A549 (cell line): ENCODE data around the gene FSD1. TPM values are rescaled to one million over a fixed set of nuclear protein-coding genes. Genes with fewer than 3 reads are reported as not detected.

Source experiments
- ATAC-seq, 2 experiments: fragments of 200-7000 bp in 1 of 2; fragments of >200 bp in 1 of 2; cut with Nextera tagmentation in 1 of 2; cut with Tn5 transposase in 1 of 2; 3 replicates each; pipeline versions ENCODE4 v1.8.0 to v1.9.1; 2018 to 2020; ENCODE audit warnings: mild to moderate bottlenecking in 1 of 2, moderate library complexity in 1 of 2
- CTCF ChIA-PET: fragments of 300-600 bp; sonication (Branson Sonifier 250); formaldehyde crosslinking; extraction: SDS; loops from one replicate; lab custom pipeline; 2021; ENCODE audit warnings: antibody characterized with exemption, inconsistent platforms; lab: Yijun Ruan, JAX
- POLR2A ChIA-PET: fragments of 350-600 bp; formaldehyde crosslinking; extraction: SDS; loops from one replicate; lab custom pipeline; 2021; ENCODE audit warnings: antibody characterized with exemption, inconsistent platforms; lab: Yijun Ruan, JAX
- DNase-seq, 2 experiments: peaks; one replicate each; pipeline versions ENCODE4 v3.0.0 to v3.0.0-alpha.2; 2011 to 2016; ENCODE audit warnings: low read depth in 1 of 2, low spot score in 1 of 2
- FAIRE-seq: peaks from 2 replicates; lab custom pipeline; 2011; peaks lifted over from hg19 to GRCh38; lab: Jason Lieb, UNC
- H3K27ac ChIP-seq, 2 experiments: fragments of >200 bp; sonication (Bioruptor Twin); formaldehyde crosslinking; 3 replicates each; pipeline ENCODE4 v1.5.1; 2016 to 2017
- H3K4me1 ChIP-seq: fragments of >200 bp; sonication (Bioruptor Twin); formaldehyde crosslinking; 3 replicates; pipeline ENCODE4 v1.6.1; 2016
- H3K4me2 ChIP-seq: fragments of >200 bp; sonication (Bioruptor Twin); formaldehyde crosslinking; 3 replicates; pipeline ENCODE4 v1.6.1; 2016
- H3K4me3 ChIP-seq: fragments of >200 bp; sonication (Bioruptor Twin); formaldehyde crosslinking; 3 replicates; pipeline ENCODE4 v1.5.1; 2016
- H3K9me3 ChIP-seq: fragments of >200 bp; sonication (Bioruptor Twin); formaldehyde crosslinking; 3 replicates; pipeline ENCODE4 v1.6.1; 2016
- CBX2 ChIP-seq: fragments of 200-600 bp; sonication (generic); IDR thresholded peaks from 2 replicates; pipeline ENCODE4 v1.6.1; 2016; ENCODE audit warnings: low read depth, mild to moderate bottlenecking, borderline replicate concordance
- CBX8 ChIP-seq: fragments of 200-600 bp; sonication (generic); IDR thresholded peaks from 2 replicates; pipeline ENCODE4 v1.6.1; 2016
- CHD2 ChIP-seq: fragments of 150-350 bp; IDR thresholded peaks from 2 replicates; pipeline ENCODE4 v1.6.1; 2014; ENCODE audit warnings: low read length; ENCODE audit not compliant: partially characterized antibody
- EP300 ChIP-seq, 2 experiments: fragments of >200 bp; sonication (Bioruptor Twin); formaldehyde crosslinking; IDR thresholded peaks; 2 replicates in 1 of 2; 3 replicates in 1 of 2; pipeline ENCODE4 v1.6.1; 2016 to 2017
- FOXS1 ChIP-seq: fragments of 250-450 bp; sonication (Bioruptor Pico); IDR thresholded peaks from 2 replicates; pipeline ENCODE4 v1.5.0; 2020; ENCODE audit warnings: mild to moderate bottlenecking, moderate library complexity
- HEYL ChIP-seq: fragments of 250-450 bp; sonication (Bioruptor Pico); IDR thresholded peaks from 2 replicates; pipeline ENCODE4 v1.8.0; 2021; ENCODE audit warnings: mild to moderate bottlenecking, moderate library complexity
- HOXB13 ChIP-seq: fragments of 250-450 bp; sonication (Bioruptor Pico); IDR thresholded peaks from 2 replicates; pipeline ENCODE4 v1.5.0; 2020; ENCODE audit warnings: low read depth, mild to moderate bottlenecking, moderate library complexity
- HOXB5 ChIP-seq: fragments of 250-450 bp; sonication (Bioruptor Pico); IDR thresholded peaks from 2 replicates; pipeline ENCODE4 v1.5.0; 2020; ENCODE audit warnings: mild to moderate bottlenecking, moderate library complexity
- JUNB ChIP-seq: fragments of >200 bp; sonication (Bioruptor Twin); formaldehyde crosslinking; IDR thresholded peaks from 2 replicates; pipeline ENCODE4 v1.6.1; 2016
- KDM1A ChIP-seq: fragments of 200-600 bp; sonication (generic); IDR thresholded peaks from 2 replicates; pipeline ENCODE4 v1.6.1; 2016; ENCODE audit warnings: low read depth, mild to moderate bottlenecking
- KDM5A ChIP-seq: fragments of 200-600 bp; sonication (generic); IDR thresholded peaks from 2 replicates; pipeline ENCODE4 v1.6.1; 2016; ENCODE audit warnings: antibody characterized with exemption, mild to moderate bottlenecking
- MAFK ChIP-seq: fragments of 450-650 bp; IDR thresholded peaks from 2 replicates; pipeline ENCODE4 v1.6.1; 2014; ENCODE audit not compliant: partially characterized antibody
- MAZ ChIP-seq: fragments of 150-350 bp; IDR thresholded peaks from 2 replicates; pipeline ENCODE4 v1.6.1; 2014; ENCODE audit warnings: antibody characterized with exemption, low read depth, low read length, borderline replicate concordance
- NPAS2 ChIP-seq: fragments of 250-450 bp; sonication (Bioruptor Pico); IDR thresholded peaks from 2 replicates; pipeline ENCODE4 v1.8.0; 2022; ENCODE audit warnings: mild to moderate bottlenecking, moderate library complexity, borderline replicate concordance
- PHF8 ChIP-seq: fragments of 200-600 bp; sonication (generic); IDR thresholded peaks from 2 replicates; pipeline ENCODE4 v1.6.1; 2016; ENCODE audit warnings: low read depth, mild to moderate bottlenecking, antibody characterized with exemption, moderate library complexity, borderline replicate concordance
- POLR2AphosphoS2 ChIP-seq: conservative IDR thresholded peaks from 2 replicates; pipeline ENCODE4 v1.6.1; 2012; ENCODE audit warnings: low read length, improper control_type of control experiment, inconsistent platforms
- RCOR1 ChIP-seq: fragments of 150-350 bp; IDR thresholded peaks from 2 replicates; pipeline ENCODE4 v1.6.1; 2014; ENCODE audit warnings: antibody characterized with exemption, low read length, low read depth
- RFX5 ChIP-seq: fragments of 450-650 bp; IDR thresholded peaks from 2 replicates; pipeline ENCODE4 v1.7.1; 2014; ENCODE audit warnings: antibody characterized with exemption, mild to moderate bottlenecking, moderate library complexity
- RNF2 ChIP-seq: fragments of 200-600 bp; sonication (generic); IDR thresholded peaks from 2 replicates; pipeline ENCODE4 v1.6.1; 2016; ENCODE audit warnings: low read depth, mild to moderate bottlenecking, antibody characterized with exemption, moderate library complexity, borderline replicate concordance
- SREBF2 ChIP-seq: fragments of 450-650 bp; IDR thresholded peaks from 2 replicates; pipeline ENCODE4 v1.6.1; 2014; ENCODE audit warnings: mild to moderate bottlenecking, moderate library complexity
- TP53 ChIP-seq: fragments of 250-450 bp; sonication (Bioruptor Pico); IDR thresholded peaks from 2 replicates; pipeline ENCODE4 v1.5.0; 2021; ENCODE audit warnings: mild to moderate bottlenecking, moderate library complexity
- ZC3H11A ChIP-seq: fragments of 450-650 bp; IDR thresholded peaks from 2 replicates; pipeline ENCODE4 v1.6.1; 2014; ENCODE audit warnings: antibody characterized with exemption, mild to moderate bottlenecking
- ZFP36 ChIP-seq: fragments of 450-650 bp; IDR thresholded peaks from 2 replicates; pipeline ENCODE4 v1.6.1; 2014; ENCODE audit warnings: borderline replicate concordance; ENCODE audit not compliant: partially characterized antibody
- WGBS: methylation state at CpG from one replicate; pipeline ENCODE4 v1.1.6; 2017; ENCODE audit errors: missing lambda C conversion rate; 5-methylcytosine and 5-hydroxymethylcytosine counted together
- polyA plus RNA-seq, 4 experiments: library from polyadenylated mRNA; depleted of rRNA in 3 of 4; stranded (reverse); fragments of >200 nt; fragmentation: RNase III in 1 of 4; extraction: RNeasy Plus Mini Kit Qiagen cat#74134 plus additional on column Dnase treatment in 1 of 4; gene quantifications; 2 replicates in 3 of 4; 3 replicates in 1 of 4; pipeline ENCODE4 v1.2.3, GENCODE V29; 2011 to 2017
- TF ChIP-seq, protein P1 (sequence below): fragments of 200-600 bp; sonication (generic); IDR thresholded peaks from 2 replicates; pipeline ENCODE4 v1.6.1; 2016; ENCODE audit warnings: antibody characterized with exemption, mild to moderate bottlenecking, moderate library complexity
- TF ChIP-seq, protein P2 (sequence below): fragments of 250-450 bp; sonication (Bioruptor Pico); IDR thresholded peaks from 2 replicates; pipeline ENCODE4 v1.5.0; 2020; ENCODE audit warnings: low read depth, mild to moderate bottlenecking, moderate library complexity
- TF ChIP-seq, protein P3 (sequence below): IDR thresholded peaks from 2 replicates; pipeline ENCODE4 v1.6.1; 2012

Gene FSD1
- polyA plus RNA-seq, 2 of the 4 experiments (the other 2 are of a cell fraction) = 3.5 to 13.2 TPM

DNA sequence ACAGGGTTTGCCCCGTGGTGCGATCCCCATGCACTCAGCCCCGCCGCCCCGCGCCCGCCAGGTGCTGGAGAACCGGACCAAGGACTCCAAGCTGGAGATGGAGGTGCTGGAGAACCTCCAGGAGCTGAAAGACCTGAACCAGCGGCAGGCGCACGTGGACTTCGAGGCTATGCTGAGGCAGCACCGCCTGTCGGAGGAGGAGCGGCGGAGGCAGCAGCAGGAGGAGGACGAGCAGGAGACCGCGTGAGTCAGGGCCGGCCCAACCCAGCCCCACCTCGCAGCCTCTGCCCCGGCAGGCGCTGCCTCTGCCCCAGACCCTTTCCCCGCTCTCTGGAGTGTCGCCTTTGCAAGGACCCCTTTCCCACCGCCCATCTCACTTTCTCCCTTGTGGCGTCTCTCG lies 46.2 kb upstream of the FSD1 start:
- ChIA-PET POLR2A (interaction anchor here (0.5 kb wide), 1 partner anchor 206 kb away, joined by 4 read pairs; no protein-coding TSS in a partner anchor), CTCF (interaction anchor here (0.6 to 1.9 kb wide), 3 partner anchors 9 to 95 kb away, joined by 4 to 5 read pairs (median 5); no protein-coding TSS in a partner anchor)
- TF ChIP-seq TP53 (CRISPR knock-in tag) (no peak), KDM5A (no peak), ZC3H11A (no peak), FOXS1 (CRISPR knock-in tag) (no peak), CBX8 (no peak), HEYL (no peak), POLR2AphosphoS2 (no peak), HOXB5 (CRISPR knock-in tag) (no peak), MAZ (no peak), RFX5 (no peak), NPAS2 (CRISPR knock-in tag) (no peak), KDM1A (no peak)
- no peak for DNase-seq
- H3K4me1 ChIP-seq = no peaks in the 10 kb centered on the region
- no peak overlapping the region for H3K27ac ChIP-seq
- WGBS = 96% methylated on average over 19 of the region's 28 CpGs
- no peak overlapping the region for H3K4me2 ChIP-seq
- peaks cover 11% of the 10 kb centered on the region; the same call in 2 of the 3 replicates for H3K9me3 ChIP-seq
- no peak overlapping the region for H3K4me3 ChIP-seq
- ATAC-seq = peak; percentile 24 to 31; a peak in 2 of 6 replicates
- FAIRE-seq = no peak

DNA sequence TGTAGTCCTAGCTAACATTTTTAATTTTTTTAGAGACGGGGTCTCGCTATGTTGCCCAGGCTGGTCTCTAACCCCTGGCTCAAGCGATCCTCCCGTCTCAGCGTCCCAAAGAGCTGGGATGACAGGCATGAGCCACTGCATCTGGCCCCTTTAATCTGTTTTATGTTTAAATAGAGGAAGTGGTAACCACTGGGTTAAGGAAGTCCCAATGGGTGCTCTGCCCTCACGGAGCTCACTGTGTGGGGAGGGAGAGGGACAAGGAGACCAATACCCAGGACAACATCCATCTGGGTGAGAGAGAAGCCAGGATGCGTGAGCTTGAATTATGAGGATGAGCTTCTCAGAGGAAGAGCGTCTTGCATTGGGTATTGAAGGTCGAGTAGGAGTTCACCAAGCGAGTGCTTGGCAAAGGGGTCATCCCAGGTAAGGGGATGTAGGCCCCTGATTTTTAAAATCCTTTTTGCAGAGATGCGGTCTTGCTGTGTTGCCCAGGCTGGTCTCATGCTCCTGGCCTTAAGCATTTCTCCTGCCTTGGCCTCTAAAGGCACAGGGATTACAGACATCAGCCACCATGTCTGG lies 43.7 kb upstream of the FSD1 start:
- FAIRE-seq = no peak
- no peak for DNase-seq
- ChIA-PET CTCF (interaction anchor here (0.9 to 1.6 kb wide), 3 partner anchors 12 to 140 kb away, joined by 3 to 4 read pairs (median 3); no protein-coding TSS in a partner anchor), POLR2A (no interaction called here)
- Histone ChIP-seq H3K4me2 (no peak overlapping the region), H3K27ac (no peak overlapping the region), H3K4me3 (no peak overlapping the region), H3K4me1 (no peaks in the 10 kb centered on the region), H3K9me3 (no peaks in the 10 kb centered on the region; the same call in 2 of the 3 replicates)
- TF ChIP-seq EP300 (IDR thresholded peaks at IDR 0.05) (no peak), ZFP36 (no peak), CHD2 (no peak), ZC3H11A (no peak), MAFK (no peak), HEYL (no peak), FOXS1 (CRISPR knock-in tag) (no peak), CBX2 (no peak), MAZ (no peak), SREBF2 (no peak), KDM5A (no peak), RCOR1 (no peak), RNF2 (no peak), PHF8 (no peak), HOXB13 (CRISPR knock-in tag) (no peak), KDM1A (no peak), JUNB (no peak)
- TF ChIP-seq, protein P1, sequence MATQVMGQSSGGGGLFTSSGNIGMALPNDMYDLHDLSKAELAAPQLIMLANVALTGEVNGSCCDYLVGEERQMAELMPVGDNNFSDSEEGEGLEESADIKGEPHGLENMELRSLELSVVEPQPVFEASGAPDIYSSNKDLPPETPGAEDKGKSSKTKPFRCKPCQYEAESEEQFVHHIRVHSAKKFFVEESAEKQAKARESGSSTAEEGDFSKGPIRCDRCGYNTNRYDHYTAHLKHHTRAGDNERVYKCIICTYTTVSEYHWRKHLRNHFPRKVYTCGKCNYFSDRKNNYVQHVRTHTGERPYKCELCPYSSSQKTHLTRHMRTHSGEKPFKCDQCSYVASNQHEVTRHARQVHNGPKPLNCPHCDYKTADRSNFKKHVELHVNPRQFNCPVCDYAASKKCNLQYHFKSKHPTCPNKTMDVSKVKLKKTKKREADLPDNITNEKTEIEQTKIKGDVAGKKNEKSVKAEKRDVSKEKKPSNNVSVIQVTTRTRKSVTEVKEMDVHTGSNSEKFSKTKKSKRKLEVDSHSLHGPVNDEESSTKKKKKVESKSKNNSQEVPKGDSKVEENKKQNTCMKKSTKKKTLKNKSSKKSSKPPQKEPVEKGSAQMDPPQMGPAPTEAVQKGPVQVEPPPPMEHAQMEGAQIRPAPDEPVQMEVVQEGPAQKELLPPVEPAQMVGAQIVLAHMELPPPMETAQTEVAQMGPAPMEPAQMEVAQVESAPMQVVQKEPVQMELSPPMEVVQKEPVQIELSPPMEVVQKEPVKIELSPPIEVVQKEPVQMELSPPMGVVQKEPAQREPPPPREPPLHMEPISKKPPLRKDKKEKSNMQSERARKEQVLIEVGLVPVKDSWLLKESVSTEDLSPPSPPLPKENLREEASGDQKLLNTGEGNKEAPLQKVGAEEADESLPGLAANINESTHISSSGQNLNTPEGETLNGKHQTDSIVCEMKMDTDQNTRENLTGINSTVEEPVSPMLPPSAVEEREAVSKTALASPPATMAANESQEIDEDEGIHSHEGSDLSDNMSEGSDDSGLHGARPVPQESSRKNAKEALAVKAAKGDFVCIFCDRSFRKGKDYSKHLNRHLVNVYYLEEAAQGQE = no peak
- TF ChIP-seq, protein P2, sequence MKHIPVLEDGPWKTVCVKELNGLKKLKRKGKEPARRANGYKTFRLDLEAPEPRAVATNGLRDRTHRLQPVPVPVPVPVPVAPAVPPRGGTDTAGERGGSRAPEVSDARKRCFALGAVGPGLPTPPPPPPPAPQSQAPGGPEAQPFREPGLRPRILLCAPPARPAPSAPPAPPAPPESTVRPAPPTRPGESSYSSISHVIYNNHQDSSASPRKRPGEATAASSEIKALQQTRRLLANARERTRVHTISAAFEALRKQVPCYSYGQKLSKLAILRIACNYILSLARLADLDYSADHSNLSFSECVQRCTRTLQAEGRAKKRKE (CRISPR knock-in tag) = no peak
- TF ChIP-seq, protein P3, sequence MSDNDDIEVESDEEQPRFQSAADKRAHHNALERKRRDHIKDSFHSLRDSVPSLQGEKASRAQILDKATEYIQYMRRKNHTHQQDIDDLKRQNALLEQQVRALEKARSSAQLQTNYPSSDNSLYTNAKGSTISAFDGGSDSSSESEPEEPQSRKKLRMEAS = no peak
- no peak for ATAC-seq
- WGBS = 91% methylated on average over 11 of the region's 11 CpGs
